Activated effector memory CD4-positive, alpha-beta T cell treated with Interleukin-2 at 50 U/mL for 16 hours (primary cell): ENCODE measurements around the gene BTBD9.

Experiments used
- DNase-seq: peaks from one replicate; pipeline ENCODE4 v3.0.0-alpha.2; 2020

BTBD9 gene

DNA sequence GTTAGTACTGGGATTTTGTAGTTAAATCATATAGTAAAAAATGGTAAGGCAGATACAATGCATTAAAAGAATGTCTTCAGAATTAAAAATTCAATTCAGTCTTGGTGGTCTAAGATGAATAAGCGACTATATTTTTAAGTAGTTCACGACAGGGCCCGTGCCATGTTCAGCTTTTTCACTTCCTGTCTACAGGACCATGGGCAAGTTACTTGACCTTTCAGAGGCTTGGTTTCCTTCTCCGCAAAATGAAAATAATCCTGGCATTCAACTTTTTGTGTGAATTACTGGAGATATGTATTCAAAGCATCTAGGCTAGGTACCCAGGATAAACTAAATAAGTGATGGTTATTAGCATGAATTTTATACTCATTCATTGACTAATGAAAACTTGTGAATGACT lies 216.0 kb downstream of the BTBD9 start:
- DNase-seq: no peak

DNA sequence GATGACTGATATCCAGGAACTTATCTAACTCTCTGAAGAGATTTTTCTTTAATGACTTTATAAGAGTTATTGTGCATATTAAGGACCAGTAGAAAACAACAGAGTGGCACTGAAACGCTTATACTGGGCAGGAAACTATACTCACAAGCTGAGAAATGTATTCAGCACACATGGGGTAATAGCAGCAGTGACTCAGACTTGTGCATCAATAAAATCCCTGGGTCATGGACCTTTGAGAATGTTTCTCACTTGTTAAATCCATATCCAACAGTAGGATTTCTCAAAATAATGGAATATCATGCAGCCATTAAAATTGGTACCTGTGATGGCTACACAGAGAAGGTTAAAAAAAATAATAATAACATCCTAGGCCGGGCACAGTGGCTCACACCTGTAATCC lies 219.5 kb downstream of the BTBD9 start:
- no peak for DNase-seq

DNA sequence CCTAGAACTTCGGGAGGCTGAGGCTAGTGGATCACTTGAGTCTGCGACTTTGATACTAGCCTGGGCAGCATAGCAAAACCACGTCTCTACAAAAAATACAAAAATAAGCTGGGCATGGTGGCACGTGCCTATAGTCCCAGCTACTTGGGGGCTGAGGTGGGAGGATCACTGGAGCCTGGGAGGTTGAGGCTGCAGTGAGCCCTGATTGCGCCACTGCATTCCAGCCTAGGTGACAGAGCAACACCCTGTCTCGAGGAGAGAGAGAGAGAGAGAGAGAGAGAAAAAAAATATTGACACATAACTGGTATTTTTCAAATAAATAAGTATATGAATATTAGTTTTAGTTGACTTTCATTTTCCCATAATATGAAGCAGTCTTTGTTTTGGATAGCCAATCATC lies 222.2 kb downstream of the BTBD9 start:
- no peak for DNase-seq

DNA sequence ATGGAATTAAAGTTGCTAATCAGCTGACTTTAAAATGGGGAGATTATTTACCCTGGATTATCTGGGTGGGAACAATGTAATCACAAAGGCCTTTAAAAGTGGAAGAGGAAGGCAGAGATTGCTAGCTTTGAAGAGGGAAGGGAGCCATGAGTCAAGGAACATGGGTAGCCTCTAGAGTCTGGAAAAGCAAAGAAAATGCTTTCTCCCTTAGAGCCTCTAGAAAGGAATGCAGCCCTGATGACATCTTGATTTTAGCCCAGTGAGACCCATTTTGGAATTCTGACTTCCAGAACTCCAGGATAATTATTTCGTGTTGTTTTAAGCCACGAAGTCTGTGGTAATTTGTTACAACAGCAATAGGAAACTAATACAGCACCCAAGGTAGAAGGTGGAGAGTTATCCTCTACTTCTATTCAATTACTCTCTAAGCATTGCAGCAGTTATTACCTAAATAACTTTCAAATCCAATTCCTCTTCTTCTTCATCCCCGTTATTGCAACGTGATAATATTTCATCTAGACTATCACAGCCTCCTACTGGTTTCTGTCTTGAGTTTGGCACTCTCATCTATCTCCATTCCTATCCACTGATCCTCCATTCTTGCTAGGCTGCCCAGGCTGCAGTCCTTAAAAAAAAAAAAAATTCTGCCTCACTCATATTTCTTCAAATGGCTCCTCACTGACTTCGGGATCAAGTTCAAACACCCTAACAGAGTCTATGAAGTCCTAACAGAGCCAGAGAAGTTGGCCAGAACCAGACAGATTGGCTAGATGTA lies 224.3 kb downstream of the BTBD9 start:
- no peak for DNase-seq

DNA sequence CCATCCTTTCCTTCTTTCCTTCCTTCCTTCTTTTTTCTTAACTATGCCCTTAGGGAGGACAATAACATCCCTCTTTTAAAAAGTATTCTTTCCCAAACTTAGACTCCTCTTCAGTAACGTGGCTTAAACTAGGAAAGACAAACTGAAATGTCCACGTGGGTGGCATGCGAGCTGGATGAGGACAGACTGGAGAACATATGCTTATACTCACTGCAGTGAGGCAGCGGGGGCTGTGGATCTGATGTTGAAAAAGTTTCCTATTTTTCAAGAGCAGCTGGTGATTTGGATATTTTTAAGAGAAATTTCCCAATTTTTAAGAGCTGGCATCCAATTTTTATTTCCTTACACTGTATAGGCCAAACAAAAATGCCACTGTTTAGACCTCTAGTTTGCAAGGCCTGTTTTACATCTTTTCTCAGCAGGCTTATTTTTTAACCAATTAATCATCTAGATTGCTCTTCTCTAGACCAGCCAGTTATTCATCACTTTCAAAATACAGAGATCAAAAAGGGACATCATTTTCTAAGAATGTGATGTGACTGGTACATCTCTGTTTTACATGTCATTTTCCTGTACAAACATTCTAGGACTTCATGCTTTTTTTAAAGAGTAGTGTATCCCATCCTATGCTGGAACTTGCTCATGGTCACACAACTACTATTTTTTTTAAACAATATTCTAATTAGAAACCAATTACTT lies 226.5 kb downstream of the BTBD9 start:
- DNase-seq: no peak

DNA sequence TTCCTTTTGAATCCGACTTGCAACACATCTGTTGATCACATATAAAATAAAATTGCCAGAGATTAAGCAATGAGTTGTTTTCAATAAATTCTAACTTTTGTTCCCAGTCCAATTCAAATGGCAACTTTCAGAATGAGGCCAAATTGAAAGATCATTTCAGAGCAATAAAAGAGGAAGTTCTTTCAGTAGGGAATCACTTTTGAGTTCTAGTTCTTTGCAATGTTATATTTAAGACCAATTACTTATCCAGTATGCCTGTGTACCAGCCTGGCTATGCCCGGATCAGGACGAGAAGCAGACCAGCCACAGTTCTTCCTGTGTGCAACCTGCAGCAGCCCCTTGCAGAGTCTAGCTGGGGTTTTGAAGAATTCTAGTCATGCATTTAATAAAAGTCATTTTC lies 232.5 kb downstream of the BTBD9 start:
- DNase-seq: no peak

DNA sequence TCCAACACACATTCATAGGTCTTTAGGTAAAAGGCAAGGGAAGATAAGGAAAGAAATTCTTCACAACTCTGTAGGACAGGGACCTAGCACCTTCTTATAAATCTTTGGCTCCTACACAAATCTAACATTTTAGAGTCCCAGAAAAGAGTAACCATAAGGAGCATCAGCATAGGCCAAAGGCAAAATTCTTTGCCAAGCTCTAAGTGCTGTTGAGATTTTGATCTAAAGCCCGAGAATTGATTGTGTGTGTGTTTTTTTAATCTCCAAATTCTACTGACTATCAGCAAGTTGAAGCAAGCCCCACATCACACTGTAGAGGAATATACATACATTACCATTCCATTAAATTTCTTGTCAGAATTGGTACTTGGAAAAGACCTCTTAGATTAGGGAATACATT lies 233.6 kb downstream of the BTBD9 start:
- DNase-seq: no peak

DNA sequence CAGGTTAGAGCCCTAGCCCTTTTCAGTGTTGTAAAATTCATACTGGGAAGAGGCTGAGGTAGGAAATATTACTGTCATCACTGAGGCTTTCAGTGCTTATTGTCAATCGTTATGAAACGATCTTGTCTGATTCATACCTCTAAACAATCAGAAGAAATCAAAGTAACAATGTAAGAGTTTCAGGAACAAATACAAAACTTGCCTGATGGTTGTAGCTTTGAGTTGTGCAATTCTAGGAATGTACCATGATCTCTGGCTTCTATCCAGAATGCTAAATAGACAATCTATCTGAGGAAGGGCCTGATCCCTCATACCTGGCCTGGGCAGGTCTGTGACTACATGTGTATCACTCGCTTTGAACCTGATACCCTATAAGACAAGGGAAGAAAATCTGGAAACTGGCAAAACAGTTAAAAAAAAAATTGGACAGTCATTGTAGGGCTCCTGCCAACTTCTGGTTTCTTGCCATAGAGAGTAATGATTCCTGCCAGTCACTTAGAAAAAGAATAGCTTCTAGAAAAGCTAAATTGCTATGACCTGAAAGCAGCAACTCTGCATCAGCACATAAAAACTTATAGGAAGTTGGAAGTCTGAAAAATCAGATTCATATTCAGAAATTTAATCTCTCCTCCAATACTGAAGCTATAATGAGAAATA lies 234.7 kb downstream of the BTBD9 start:
- no peak for DNase-seq

DNA sequence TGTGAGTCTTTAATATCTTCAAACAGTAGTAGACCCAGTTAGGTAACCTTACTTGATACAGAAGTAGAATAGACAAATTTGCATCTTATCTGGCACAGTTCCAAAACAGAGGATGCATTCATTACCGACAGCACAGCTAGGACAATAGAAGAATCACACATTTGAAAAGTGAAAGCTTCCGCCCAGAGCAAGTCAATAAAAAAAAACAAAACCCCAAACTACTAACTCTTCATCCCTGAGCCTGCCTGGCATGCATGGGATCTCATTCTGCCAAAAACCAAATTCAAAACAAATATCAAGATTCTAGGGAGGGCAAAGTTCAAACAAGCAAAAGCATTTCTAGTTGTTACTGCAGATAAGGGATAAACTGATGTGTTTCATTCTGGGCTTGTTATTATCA lies 235.4 kb downstream of the BTBD9 start:
- DNase-seq: no peak

DNA sequence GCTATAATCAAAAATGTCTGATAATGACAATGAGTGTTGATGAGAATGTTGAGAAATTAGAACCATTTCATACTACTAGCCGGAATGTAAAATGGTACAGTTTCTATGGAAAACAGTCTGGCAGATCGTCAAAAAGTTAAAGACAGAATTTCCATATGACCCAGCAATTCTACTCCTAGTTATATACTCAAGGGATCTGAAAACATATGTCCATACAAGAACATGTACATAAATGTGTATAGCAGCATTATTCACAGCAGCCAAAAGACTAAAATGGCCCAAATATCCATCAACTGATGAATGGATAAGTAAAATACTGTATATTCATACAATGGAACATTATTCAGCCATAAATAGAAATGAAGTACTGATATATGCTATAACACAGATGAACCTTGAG lies 236.2 kb downstream of the BTBD9 start:
- no peak for DNase-seq

DNA sequence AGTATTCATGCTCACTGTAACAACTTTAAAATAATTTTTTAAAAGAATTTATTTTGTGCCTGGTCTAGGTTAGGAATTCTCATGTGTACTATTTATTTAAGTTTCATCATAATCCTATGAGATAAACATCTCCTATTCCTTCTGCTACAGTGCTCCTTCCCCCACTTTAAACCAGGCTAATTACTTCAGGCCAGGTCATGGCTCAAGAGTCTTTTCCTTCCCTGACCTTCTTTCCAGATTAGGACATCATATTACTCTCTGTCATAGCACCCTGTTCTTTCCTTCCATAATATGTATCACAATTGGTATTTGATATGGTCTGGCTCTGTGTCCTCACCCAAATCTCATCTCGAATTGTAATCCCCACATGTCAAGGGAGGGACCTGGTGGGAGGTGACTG lies 239.0 kb downstream of the BTBD9 start:
- DNase-seq: no peak

DNA sequence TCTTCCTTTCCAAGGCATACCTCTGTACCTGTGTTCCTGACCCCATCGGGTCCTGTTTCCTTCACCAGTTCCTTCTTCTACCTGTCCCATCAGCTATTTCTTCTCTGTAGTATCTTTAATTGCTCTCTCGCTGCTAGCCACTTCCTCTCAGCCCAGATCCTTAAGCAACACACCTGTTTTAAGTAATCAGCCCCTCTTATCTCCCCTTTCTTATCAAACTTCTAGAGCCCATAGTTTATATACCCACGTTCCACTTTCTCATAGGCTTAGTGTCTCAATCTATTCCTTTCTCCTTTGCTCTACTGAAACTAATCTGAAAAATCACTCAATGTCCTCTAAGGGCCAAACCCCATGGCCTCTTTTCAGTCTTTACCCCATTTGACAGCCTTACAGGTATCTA lies 239.6 kb downstream of the BTBD9 start:
- no peak for DNase-seq

DNA sequence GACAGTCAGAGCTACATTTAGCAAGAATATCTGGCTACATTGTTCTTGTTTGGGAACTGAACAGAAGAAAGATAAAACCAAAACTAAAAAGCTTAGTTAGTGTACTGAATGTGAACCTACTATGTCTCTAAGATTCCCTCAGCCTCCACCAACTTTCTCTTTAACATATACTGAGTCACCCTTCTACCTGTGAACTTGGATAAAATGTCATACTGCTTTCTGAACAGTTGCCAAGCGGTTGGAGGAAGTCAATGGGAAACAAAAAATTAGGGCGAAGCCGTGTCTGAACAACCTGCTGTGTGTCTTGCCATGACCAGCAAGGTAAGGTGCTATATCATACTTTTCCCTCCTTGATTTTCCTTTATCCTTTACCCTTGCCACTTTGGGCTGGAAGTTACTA lies 243.5 kb downstream of the BTBD9 start:
- no peak for DNase-seq

DNA sequence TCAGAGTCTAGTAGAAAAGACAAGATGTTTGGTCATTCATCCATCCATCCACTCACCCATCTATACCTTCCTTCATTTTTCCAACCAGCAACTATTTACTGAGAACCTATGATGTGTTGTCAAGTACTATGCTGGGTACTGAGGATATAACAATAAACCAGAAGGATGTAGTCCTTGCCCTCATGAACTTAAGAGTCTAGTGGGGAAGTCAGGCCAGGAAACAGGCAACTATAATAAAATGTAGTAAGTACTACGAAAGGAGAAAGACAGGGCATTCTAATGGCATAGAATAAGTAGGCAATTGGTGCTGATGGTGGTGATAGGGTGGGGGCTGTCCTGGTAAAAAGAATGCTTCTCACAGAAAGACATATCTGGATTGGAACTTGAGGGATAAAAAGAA lies 245.7 kb downstream of the BTBD9 start:
- DNase-seq: no peak

DNA sequence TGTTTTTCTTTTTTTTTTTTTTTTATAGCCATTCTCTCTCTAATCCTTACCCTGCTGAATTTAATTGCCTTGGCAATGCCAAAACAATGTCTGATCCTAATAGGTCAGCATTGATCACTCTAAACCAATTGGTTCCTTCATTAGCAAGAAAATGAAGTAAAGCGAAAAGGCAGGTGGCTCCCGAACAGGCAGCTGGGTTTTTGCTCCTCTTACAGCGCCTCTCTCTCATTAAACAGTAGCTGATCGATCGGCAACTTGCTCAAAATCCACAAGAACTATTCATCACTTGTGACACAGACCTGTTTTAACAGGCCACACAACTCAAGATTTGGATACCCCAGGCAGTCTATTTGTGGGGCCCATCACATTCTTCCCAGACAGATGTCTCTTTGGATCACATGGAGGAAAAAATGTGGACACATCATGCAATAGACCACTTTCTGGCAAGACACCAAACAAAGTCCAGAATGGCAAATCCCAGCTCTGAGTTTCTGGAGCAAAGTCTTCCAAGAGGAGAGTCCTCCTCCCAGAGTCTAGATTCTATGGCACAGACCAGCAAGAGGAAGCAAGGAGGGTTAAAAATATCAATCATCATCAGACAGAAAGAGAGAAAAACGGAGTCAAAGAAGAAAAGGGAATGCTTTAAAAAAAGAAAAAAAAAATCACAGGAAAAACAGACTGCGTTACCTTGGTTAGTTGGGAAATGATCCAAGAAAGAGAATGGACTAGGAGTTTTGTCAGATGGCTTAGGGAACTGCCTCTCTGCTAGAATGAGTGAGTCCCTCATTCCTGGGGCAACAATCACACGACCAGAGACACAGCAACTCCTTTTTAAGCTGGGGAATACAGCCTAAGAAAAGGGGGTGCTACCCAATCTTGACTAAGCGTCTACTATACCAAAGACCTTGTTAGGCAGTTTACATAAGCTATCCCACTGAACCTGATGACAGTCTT lies 247.8 kb downstream of the BTBD9 start:
- DNase-seq: no peak

DNA sequence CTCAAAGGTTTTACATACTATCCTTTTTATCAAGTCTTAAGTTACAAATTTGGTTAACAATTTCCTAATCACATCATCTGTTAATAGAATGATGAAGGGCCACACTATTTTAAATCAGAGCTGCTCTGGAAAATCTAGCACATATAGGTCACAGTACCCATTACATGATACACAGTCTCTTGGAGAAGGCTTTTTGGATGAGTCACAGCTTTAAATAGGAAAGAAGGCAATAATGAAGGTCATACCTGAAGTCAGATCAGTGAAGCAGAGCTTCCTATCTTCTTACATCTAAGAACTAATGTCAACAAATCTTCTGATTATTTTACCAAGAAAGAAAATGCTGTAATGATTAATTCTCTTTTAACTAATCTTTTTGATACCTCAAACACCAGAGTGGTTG lies 248.5 kb downstream of the BTBD9 start:
- no peak for DNase-seq

DNA sequence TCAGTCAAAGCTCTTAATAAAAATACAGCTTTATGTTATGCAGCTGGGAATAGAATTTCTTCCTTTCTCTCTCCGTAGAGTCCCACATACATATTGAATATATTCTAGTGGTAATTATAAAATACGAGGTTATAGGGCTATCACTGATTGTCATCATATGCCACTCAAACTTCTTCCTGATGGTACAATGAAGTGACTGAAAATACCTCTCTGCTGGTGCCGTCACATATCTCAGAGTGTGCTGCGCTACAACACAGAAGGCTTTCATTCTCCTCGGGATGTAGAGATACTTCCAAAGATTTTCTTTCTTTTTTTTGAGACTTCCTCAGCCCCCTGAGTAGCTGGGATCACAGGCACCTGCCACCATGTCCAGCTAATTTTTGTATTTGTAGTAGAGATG lies 249.9 kb downstream of the BTBD9 start:
- DNase-seq: no peak

DNA sequence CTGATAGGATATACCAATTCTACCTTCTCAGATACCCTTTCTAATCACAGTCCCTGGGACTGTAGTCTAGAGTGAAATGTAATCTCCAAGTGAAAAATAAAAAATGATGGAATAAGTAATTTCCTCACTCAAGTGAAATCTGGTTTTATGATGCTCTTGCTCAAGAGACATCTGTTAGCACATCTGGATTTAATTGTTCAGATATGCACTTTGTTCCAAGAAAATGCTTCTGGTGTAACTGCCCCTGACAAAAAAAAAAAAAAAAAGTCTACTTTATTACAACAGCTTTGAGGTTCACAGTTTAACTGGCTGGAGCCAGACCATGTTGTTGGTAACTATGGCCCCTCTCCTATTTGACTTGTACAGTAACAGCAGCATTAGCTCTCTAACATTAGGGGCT lies 251.8 kb downstream of the BTBD9 start:
- no peak for DNase-seq

DNA sequence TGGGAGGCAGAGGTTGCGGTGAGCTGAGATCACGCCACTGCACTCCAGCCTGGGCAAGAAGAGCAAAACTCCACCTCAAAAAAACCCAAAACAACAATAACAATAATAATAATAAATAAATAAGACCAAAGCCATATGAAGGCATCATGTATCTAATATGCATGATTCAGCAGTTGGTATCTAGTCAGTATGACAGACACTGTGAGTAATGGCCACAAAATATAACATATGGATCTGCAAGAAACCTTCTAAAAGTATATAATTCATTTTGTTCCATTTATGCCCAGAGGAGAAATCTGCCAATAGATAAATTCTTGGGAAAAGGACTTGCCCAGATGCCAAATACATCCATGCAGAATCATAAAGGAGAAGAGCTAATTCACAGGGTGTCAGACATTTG lies 252.3 kb downstream of the BTBD9 start:
- no peak for DNase-seq

DNA sequence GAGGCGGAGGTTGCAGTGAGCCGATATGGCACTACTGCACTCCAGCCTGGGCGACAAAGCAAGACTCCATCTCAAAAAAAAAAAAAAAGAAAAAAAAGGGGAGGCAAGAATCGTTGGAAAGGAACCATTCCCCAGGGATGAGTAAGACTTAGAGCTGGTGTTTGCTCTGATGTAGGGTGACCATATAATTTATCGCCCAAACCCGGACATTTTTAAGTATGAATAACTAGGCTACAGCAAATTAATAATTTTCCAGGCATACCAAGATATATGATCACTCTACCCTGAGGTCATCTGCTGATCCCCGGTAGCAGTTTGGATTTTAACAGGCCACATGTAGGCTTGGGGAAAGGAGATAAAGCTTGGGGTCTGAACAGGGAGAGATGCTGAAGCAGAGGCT lies 260.9 kb downstream of the BTBD9 start:
- no peak for DNase-seq

DNA sequence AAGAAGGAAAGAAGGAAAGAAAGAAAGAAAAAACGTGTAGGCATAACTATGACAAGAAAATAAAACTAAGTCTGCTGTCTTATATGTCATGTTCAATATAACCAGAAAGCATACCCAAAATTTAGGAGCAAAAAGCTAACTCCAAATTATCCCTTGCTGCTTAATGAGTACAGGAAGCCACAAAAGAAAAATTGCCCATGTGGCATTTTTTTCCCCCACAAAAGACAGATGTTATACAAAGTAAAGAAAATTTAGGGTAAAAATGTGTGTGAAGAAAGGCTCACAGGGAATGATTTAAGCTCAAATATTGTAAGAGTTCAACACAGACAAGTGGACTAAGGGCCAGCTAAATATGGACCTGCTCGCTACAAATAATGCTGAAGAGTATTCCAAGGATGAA lies 263.8 kb downstream of the BTBD9 start:
- no peak for DNase-seq

DNA sequence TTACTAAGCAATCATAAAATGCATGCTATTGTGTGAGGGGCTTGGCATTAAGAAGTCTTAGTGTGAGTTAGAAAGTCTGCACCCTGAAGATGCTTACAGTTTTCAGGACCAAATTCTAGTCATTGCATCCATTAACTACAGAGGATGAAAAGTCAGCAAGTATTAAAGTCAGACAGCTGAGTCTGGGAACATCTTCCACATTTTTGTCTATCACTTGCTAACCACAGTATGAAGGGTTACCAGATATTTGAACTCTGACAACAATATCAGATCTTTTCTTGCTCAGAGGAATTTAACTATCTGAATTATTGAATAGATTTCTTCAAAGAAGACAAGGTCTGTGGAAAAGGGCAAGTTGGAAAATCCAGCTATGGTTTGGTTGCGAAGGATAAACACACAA lies 264.4 kb downstream of the BTBD9 start:
- no peak for DNase-seq

DNA sequence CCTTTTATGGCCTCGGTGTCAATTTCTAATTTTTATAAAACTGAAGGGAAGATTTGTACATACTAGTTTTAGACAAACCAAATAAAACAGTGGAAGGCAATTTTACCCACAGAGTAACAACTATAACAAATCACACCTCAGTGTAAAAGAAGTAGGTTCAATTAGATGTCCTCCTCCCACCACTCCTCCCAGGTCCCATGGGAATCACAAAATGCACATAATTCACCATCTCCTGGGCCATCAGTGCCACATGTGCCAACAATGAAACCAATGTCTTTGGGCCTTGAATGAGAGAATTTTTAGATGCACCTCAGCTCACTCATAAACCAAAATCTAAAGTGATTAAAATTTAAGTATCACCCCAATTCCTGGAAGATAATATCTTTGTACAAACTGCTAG lies 267.8 kb downstream of the BTBD9 start:
- DNase-seq: no peak
